HepG2 (cell line): Measurements from ENCODE around the gene SBK2. TPM values are rescaled to one million over a fixed set of nuclear protein-coding genes. Genes with fewer than 3 reads are reported as not detected.
A peak's percentile ranks its signal among the peaks of the same experiment; 100 is the strongest.

ENCODE experiments used
- BHLHE40 ChIP-seq: IDR thresholded peaks from 2 replicates; pipeline ENCODE4 v1.6.1; 2011; ENCODE audit warnings: low read length, improper control_type of control experiment
- DR1 ChIP-seq: sonication (generic); formaldehyde crosslinking; IDR thresholded peaks from 2 replicates; pipeline ENCODE4 v1.8.0; 2021; ENCODE audit warnings: mild to moderate bottlenecking, missing genetic modification reagents, inconsistent platforms
- KDM4B ChIP-seq: sonication (generic); formaldehyde crosslinking; IDR thresholded peaks from 2 replicates; pipeline ENCODE4 v1.4.0; 2020; ENCODE audit warnings: missing genetic modification reagents
- MBD4 ChIP-seq: IDR thresholded peaks from 2 replicates; pipeline ENCODE4 v1.6.1; 2012; ENCODE audit warnings: low read length, inconsistent platforms, borderline replicate concordance
- NR2F1 ChIP-seq, 2 experiments: fragments of 450-650 bp in 1 of 2; formaldehyde crosslinking in 1 of 2; IDR thresholded peaks; 2 replicates each; pipeline versions ENCODE4 v1.5.0 to v1.6.1; 2016 to 2020; ENCODE audit warnings: mild to moderate bottlenecking in 1 of 2, missing compliant biosample characterization in 1 of 2, missing genetic modification reagents in 1 of 2, moderate library complexity in 1 of 2
- POLR2AphosphoS5 ChIP-seq: IDR thresholded peaks from 2 replicates; pipeline ENCODE4 v1.6.1; 2012; ENCODE audit warnings: low read depth, low read length
- RXRB ChIP-seq: IDR thresholded peaks from 2 replicates; pipeline ENCODE4 v1.6.1; 2016; ENCODE audit warnings: borderline replicate concordance, missing genetic modification reagents, missing compliant biosample characterization
- SAFB2 ChIP-seq: sonication (generic); formaldehyde crosslinking; IDR thresholded peaks from 2 replicates; pipeline ENCODE4 v1.5.1; 2020; ENCODE audit warnings: missing genetic modification reagents, low read depth, mild to moderate bottlenecking, borderline replicate concordance
- SALL1 ChIP-seq: sonication (generic); formaldehyde crosslinking; IDR thresholded peaks from 2 replicates; pipeline ENCODE4 v1.8.0; 2022; ENCODE audit warnings: mild to moderate bottlenecking, missing genetic modification reagents
- STAG1 ChIP-seq: sonication (generic); formaldehyde crosslinking; IDR thresholded peaks from 2 replicates; pipeline ENCODE4 v1.4.0; 2020; ENCODE audit warnings: missing genetic modification reagents
- ZFY ChIP-seq: sonication (generic); formaldehyde crosslinking; IDR thresholded peaks from 2 replicates; pipeline ENCODE4 v1.4.0; 2020; ENCODE audit warnings: missing genetic modification reagents
- ZNF230 ChIP-seq: sonication (generic); formaldehyde crosslinking; IDR thresholded peaks from 2 replicates; pipeline ENCODE4 v1.4.0; 2020; ENCODE audit warnings: mild to moderate bottlenecking, missing genetic modification reagents
- ZNF251 ChIP-seq: sonication (generic); formaldehyde crosslinking; IDR thresholded peaks from 2 replicates; pipeline ENCODE4 v1.9.0; 2021; ENCODE audit warnings: mild to moderate bottlenecking, missing genetic modification reagents
- ZNF331 ChIP-seq: sonication (generic); formaldehyde crosslinking; IDR thresholded peaks from 2 replicates; pipeline ENCODE4 v1.4.0; 2020; ENCODE audit warnings: missing genetic modification reagents
- ZSCAN9 ChIP-seq: IDR thresholded peaks from 2 replicates; pipeline ENCODE4 v1.6.1; 2016; ENCODE audit warnings: borderline replicate concordance
- polyA plus RNA-seq, 8 experiments: library from polyadenylated mRNA; depleted of rRNA in 3 of 8; stranded (reverse) in 7 of 8; unstranded in 1 of 8; fragments of >200 nt; fragmentation: Illumina TruSeq in 4 of 8; extraction: Trizol in 4 of 8; gene quantifications; 2 replicates each; pipeline versions ENCODE4 v1.2.1 to v1.2.3, GENCODE V29; 2011 to 2016; ENCODE audit warnings: low read depth in 4 of 8, missing spikeins in 1 of 8, mixed read lengths in 1 of 8; ENCODE audit not compliant: insufficient read depth in 1 of 8
- total RNA-seq, 5 experiments: library from RNA; depleted of rRNA; stranded (reverse); fragments of >200 nt; fragmentation: Illumina TruSeq; extraction: Trizol; gene quantifications; 2 replicates each; pipeline ENCODE4 v1.2.3, GENCODE V29; 2016; ENCODE audit warnings: low read depth in 1 of 5
- TF ChIP-seq, protein P1 (sequence below), 2 experiments: IDR thresholded peaks; 2 replicates each; pipeline ENCODE4 v1.6.1; 2011 to 2012; ENCODE audit warnings: low read length in 2 of 2, borderline replicate concordance in 1 of 2, low read depth in 1 of 2, mild to moderate bottlenecking in 1 of 2, moderate library complexity in 1 of 2
- TF ChIP-seq, protein P2 (sequence below): IDR thresholded peaks from 2 replicates; pipeline ENCODE4 v1.6.1; 2012; ENCODE audit warnings: inconsistent platforms
- TF ChIP-seq, protein P3 (sequence below): sonication (generic); formaldehyde crosslinking; IDR thresholded peaks from one replicate; pipeline ENCODE4 v1.5.1; 2020; ENCODE audit warnings: mild to moderate bottlenecking, missing genetic modification reagents; ENCODE audit errors: not compliant biosample characterization

Gene SBK2
- total and polyA plus RNA-seq, 2 of the 13 experiments (the other 11 are each of a cell fraction or from before 2014, with no cell fraction given), result 0.24 TPM; not detected in 1

DNA sequence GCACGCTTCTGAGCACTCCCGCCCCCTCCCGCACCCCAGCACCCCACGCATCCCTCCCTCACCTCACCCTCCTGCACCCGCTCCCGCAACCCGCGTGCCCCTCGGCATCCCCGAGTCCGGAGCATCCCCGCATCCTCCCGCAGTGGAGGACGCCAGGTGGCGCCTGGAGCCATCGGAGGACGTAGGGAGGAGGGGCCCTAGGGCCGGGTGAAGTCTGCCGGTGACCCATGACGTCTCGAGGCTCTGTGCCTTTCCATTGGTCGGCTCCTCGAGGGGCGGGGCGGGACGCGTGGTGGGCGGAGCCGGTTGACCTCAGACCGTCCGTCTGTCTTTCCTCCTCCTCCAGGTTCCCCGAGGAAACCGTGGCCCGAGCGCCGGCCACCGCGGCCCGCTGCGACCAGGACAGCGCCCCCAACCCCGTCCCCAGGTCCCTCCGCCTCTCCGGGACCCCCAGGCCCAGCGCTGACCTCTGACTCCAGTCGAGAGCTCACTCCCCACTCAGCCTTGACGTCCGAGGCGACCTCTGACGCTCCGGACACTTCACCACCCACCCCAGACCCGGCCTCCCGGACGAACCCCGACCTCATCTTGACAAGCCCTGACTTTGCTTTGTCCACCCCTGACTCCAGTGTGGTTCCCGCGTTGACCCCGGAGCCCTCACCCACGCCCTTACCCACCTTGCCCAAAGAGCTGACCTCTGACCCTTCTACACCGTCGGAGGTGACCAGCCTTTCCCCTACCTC is 19.9 kb downstream of the SBK2 start (continued):
- TF ChIP-seq KDM4B (CRISPR knock-in tag) (no peak), ZNF230 (no peak), RXRB (CRISPR knock-in tag) (peak; percentile 65; the same call in 1 of the 2 replicates), BHLHE40 (peak; percentile 85), ZNF251 (CRISPR knock-in tag) (no peak), NR2F1 (CRISPR knock-in tag; IDR thresholded peaks at IDR 0.05) (peak; percentile 44 to 62; a peak in 2 of 4 replicates), STAG1 (CRISPR knock-in tag) (peak; percentile 96), SALL1 (CRISPR knock-in tag) (peak; percentile 79; the same call in 1 of the 2 replicates), MBD4 (no peak), SAFB2 (CRISPR knock-in tag) (peak; percentile 52; the same call in 1 of the 2 replicates), ZSCAN9 (CRISPR knock-in tag) (no peak), DR1 (CRISPR knock-in tag) (no peak), POLR2AphosphoS5 (0 out of 2 replicates have a peak, but pooled peaks have one; percentile 35), ZFY (CRISPR knock-in tag) (no peak; the same call in 1 of the 2 replicates), ZNF331 (CRISPR knock-in tag) (peak; percentile 44; the same call in 1 of the 2 replicates)
- TF ChIP-seq, protein P1, sequence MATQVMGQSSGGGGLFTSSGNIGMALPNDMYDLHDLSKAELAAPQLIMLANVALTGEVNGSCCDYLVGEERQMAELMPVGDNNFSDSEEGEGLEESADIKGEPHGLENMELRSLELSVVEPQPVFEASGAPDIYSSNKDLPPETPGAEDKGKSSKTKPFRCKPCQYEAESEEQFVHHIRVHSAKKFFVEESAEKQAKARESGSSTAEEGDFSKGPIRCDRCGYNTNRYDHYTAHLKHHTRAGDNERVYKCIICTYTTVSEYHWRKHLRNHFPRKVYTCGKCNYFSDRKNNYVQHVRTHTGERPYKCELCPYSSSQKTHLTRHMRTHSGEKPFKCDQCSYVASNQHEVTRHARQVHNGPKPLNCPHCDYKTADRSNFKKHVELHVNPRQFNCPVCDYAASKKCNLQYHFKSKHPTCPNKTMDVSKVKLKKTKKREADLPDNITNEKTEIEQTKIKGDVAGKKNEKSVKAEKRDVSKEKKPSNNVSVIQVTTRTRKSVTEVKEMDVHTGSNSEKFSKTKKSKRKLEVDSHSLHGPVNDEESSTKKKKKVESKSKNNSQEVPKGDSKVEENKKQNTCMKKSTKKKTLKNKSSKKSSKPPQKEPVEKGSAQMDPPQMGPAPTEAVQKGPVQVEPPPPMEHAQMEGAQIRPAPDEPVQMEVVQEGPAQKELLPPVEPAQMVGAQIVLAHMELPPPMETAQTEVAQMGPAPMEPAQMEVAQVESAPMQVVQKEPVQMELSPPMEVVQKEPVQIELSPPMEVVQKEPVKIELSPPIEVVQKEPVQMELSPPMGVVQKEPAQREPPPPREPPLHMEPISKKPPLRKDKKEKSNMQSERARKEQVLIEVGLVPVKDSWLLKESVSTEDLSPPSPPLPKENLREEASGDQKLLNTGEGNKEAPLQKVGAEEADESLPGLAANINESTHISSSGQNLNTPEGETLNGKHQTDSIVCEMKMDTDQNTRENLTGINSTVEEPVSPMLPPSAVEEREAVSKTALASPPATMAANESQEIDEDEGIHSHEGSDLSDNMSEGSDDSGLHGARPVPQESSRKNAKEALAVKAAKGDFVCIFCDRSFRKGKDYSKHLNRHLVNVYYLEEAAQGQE (IDR thresholded peaks at IDR 0.05; ENCODE audit: borderline replicate concordance in 1 of 2, low read depth in 1 of 2, low read length in 2 of 2), result no peak
- TF ChIP-seq, protein P2, sequence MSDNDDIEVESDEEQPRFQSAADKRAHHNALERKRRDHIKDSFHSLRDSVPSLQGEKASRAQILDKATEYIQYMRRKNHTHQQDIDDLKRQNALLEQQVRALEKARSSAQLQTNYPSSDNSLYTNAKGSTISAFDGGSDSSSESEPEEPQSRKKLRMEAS, result no peak; the same call in 1 of the 2 replicates
- TF ChIP-seq, protein P3, sequence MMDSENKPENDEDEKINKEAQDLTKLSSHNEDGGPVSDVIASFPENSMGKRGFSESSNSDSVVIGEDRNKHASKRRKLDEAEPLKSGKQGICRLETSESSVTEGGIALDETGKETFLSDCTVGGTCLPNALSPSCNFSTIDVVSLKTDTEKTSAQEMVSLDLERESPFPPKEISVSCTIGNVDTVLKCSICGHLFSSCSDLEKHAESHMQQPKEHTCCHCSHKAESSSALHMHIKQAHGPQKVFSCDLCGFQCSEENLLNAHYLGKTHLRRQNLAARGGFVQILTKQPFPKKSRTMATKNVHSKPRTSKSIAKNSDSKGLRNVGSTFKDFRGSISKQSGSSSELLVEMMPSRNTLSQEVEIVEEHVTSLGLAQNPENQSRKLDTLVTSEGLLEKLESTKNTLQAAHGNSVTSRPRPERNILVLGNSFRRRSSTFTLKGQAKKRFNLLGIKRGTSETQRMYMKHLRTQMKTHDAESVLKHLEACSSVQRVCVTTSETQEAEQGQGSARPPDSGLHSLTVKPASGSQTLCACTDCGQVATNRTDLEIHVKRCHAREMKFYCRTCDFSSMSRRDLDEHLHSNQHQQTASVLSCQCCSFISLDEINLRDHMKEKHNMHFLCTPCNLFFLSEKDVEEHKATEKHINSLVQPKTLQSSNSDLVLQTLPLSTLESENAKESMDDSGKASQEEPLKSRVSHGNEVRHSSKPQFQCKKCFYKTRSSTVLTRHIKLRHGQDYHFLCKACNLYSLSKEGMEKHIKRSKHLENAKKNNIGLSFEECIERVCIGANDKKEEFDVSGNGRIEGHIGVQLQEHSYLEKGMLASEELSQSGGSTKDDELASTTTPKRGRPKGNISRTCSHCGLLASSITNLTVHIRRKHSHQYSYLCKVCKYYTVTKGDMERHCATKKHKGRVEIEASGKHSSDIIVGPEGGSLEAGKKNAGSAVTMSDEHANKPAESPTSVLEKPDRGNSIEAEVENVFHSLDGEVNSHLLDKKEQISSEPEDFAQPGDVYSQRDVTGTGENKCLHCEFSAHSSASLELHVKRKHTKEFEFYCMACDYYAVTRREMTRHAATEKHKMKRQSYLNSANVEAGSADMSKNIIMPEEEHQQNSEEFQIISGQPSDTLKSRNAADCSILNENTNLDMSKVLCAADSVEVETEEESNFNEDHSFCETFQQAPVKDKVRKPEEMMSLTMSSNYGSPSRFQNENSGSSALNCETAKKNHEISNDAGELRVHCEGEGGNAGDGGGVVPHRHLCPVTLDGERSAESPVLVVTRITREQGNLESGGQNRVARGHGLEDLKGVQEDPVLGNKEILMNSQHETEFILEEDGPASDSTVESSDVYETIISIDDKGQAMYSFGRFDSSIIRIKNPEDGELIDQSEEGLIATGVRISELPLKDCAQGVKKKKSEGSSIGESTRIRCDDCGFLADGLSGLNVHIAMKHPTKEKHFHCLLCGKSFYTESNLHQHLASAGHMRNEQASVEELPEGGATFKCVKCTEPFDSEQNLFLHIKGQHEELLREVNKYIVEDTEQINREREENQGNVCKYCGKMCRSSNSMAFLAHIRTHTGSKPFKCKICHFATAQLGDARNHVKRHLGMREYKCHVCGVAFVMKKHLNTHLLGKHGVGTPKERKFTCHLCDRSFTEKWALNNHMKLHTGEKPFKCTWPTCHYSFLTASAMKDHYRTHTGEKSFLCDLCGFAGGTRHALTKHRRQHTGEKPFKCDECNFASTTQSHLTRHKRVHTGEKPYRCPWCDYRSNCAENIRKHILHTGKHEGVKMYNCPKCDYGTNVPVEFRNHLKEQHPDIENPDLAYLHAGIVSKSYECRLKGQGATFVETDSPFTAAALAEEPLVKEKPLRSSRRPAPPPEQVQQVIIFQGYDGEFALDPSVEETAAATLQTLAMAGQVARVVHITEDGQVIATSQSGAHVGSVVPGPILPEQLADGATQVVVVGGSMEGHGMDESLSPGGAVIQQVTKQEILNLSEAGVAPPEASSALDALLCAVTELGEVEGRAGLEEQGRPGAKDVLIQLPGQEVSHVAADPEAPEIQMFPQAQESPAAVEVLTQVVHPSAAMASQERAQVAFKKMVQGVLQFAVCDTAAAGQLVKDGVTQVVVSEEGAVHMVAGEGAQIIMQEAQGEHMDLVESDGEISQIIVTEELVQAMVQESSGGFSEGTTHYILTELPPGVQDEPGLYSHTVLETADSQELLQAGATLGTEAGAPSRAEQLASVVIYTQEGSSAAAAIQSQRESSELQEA (CRISPR knock-in tag), result no peak
